HepG2 (cell line): ENCODE measurements around the gene ATOH8. TPM values are rescaled to one million over a fixed set of nuclear protein-coding genes. Genes with fewer than 3 reads are reported as not detected.

ENCODE experiments used
- ATAC-seq: fragments of 200-7000 bp; cut with Tn5 transposase; 3 replicates; pipeline ENCODE4 v1.9.1; 2020; ENCODE audit warnings: mild to moderate bottlenecking, moderate library complexity
- BruUV-seq: library from RNA; stranded (reverse); fragments of 400-500 nt; replicated peaks from 2 replicates; lab custom pipeline; 2021; lab: Mats Ljungman, UMichigan
- CTCF ChIA-PET: fragments of 300-600 bp; formaldehyde crosslinking; extraction: SDS; loops from one replicate; lab custom pipeline; 2021; ENCODE audit warnings: low total read pairs, inconsistent platforms, low intra/inter-chr PET ratio; lab: Yijun Ruan, JAX
- POLR2A ChIA-PET: fragments of 350-600 bp; sonication (Branson Sonifier 250); formaldehyde crosslinking; loops from one replicate; lab custom pipeline; 2020; ENCODE audit warnings: antibody characterized with exemption, inconsistent platforms; lab: Yijun Ruan, JAX
- DNase-seq: peaks from one replicate; pipeline ENCODE4 v3.0.0-alpha.2; 2015; ENCODE audit warnings: low spot score
- FAIRE-seq: peaks from 3 replicates; lab custom pipeline; 2011; peaks lifted over from hg19 to GRCh38; lab: Jason Lieb, UNC
- H2AFZ ChIP-seq: one replicate; pipeline ENCODE4 v1.6.1; 2011; ENCODE audit warnings: low read length, inconsistent platforms
- H3K27ac ChIP-seq: fragments of 300-600 bp; 3 replicates; pipeline ENCODE4 v1.8.0; 2011; ENCODE audit warnings: mixed run types, mild to moderate bottlenecking, mixed read lengths, low read length, inconsistent platforms; ENCODE audit not compliant: insufficient read depth; ENCODE audit errors: extremely low read length
- H3K27me3 ChIP-seq, 2 experiments: fragments of 200-600 bp in 1 of 2; 2 replicates in 1 of 2; 3 replicates in 1 of 2; pipeline versions ENCODE4 v1.6.0 to v1.8.0; 2011; ENCODE audit warnings: low read length in 2 of 2, mild to moderate bottlenecking in 2 of 2, moderate library complexity in 2 of 2, inconsistent platforms in 1 of 2; ENCODE audit not compliant: insufficient read depth in 2 of 2, control insufficient read depth in 1 of 2
- H3K36me3 ChIP-seq, 2 experiments: fragments of 200-600 bp in 1 of 2; replicated peaks in 1 of 2; 2 replicates in 1 of 2; 3 replicates in 1 of 2; pipeline versions ENCODE4 v1.5.1 to v1.8.0; 2011; ENCODE audit warnings: low read length in 2 of 2, inconsistent platforms in 1 of 2; ENCODE audit not compliant: insufficient read depth in 2 of 2, control insufficient read depth in 1 of 2
- H3K4me1 ChIP-seq: 2 replicates; pipeline ENCODE4 v1.5.1; 2012; ENCODE audit warnings: low read length, inconsistent platforms; ENCODE audit not compliant: insufficient read depth
- H3K4me2 ChIP-seq: 2 replicates; pipeline ENCODE4 v1.6.0; 2011; ENCODE audit warnings: low read depth, low read length, inconsistent platforms
- H3K4me3 ChIP-seq, 3 experiments: fragments of 200-600 bp in 1 of 3; sonication (generic), shearing (Covaris generic) in 1 of 3; replicated peaks in 1 of 3; 2 replicates each; pipeline ENCODE4 v1.5.1; 2011 to 2016; ENCODE audit warnings: low read length in 3 of 3, inconsistent platforms in 2 of 3, low read depth in 2 of 3, mild to moderate bottlenecking in 2 of 3, control low read depth in 1 of 3, mixed read lengths in 1 of 3; ENCODE audit not compliant: insufficient read depth in 1 of 3
- H3K79me2 ChIP-seq: one replicate; pipeline ENCODE4 v1.6.1; 2011; ENCODE audit warnings: low read length, inconsistent platforms; ENCODE audit not compliant: insufficient read depth
- H3K9ac ChIP-seq: 2 replicates; pipeline ENCODE4 v1.6.0; 2011; ENCODE audit warnings: mild to moderate bottlenecking, low read depth, low read length, inconsistent platforms; ENCODE audit not compliant: insufficient read depth
- H3K9me3 ChIP-seq: 2 replicates; pipeline ENCODE4 v1.5.1; 2012; ENCODE audit warnings: mild to moderate bottlenecking, low read length
- H4K20me1 ChIP-seq: 2 replicates; pipeline ENCODE4 v1.6.0; 2011; ENCODE audit warnings: inconsistent platforms, mild to moderate bottlenecking, low read length, moderate library complexity; ENCODE audit not compliant: insufficient read depth
- BORCS8-MEF2B ChIP-seq: sonication (generic); formaldehyde crosslinking; IDR thresholded peaks from 2 replicates; pipeline ENCODE4 v1.8.0; 2022; ENCODE audit warnings: mild to moderate bottlenecking, missing genetic modification reagents
- JUNB ChIP-seq: sonication (generic); formaldehyde crosslinking; IDR thresholded peaks from 2 replicates; pipeline ENCODE4 v1.8.0; 2022; ENCODE audit warnings: missing genetic modification reagents, mild to moderate bottlenecking, borderline replicate concordance
- MLLT10 ChIP-seq: sonication (generic); formaldehyde crosslinking; IDR thresholded peaks from 2 replicates; pipeline ENCODE4 v1.4.0; 2020; ENCODE audit warnings: missing genetic modification reagents
- ZBED4 ChIP-seq: sonication (generic); formaldehyde crosslinking; IDR thresholded peaks from 2 replicates; pipeline ENCODE4 v1.4.0; 2020; ENCODE audit warnings: missing genetic modification reagents, borderline replicate concordance
- WGBS: methylation state at CpG from one replicate; pipeline ENCODE4 v1.1.6; 2017; ENCODE audit warnings: low lambda C conversion rate; 5-methylcytosine and 5-hydroxymethylcytosine counted together
- in situ Hi-C: cut with HindIII; loops from 2 replicates; pipeline ENCODE4 v1.10.0; 2017; ENCODE audit warnings: low pct_unique_long_range_greater_than_20kb; ENCODE audit not compliant: extremely low pct_ligation_motif_present
- intact Hi-C: fragments of 100-400 bp; cut with micrococcal nuclease; formaldehyde crosslinking; loops from one replicate; pipeline ENCODE4 v1.10.0; 2022; ENCODE audit not compliant: unreplicated experiment
- polyA plus RNA-seq, 8 experiments: library from polyadenylated mRNA; depleted of rRNA in 3 of 8; stranded (reverse) in 7 of 8; unstranded in 1 of 8; fragments of >200 nt; fragmentation: Illumina TruSeq in 4 of 8; extraction: Trizol in 4 of 8; gene quantifications; 2 replicates each; pipeline versions ENCODE4 v1.2.1 to v1.2.3, GENCODE V29; 2011 to 2016; ENCODE audit warnings: low read depth in 4 of 8, missing spikeins in 1 of 8, mixed read lengths in 1 of 8; ENCODE audit not compliant: insufficient read depth in 1 of 8
- total RNA-seq, 5 experiments: library from RNA; depleted of rRNA; stranded (reverse); fragments of >200 nt; fragmentation: Illumina TruSeq; extraction: Trizol; gene quantifications; 2 replicates each; pipeline ENCODE4 v1.2.3, GENCODE V29; 2016; ENCODE audit warnings: low read depth in 1 of 5
- TF ChIP-seq, protein P1 (sequence below): sonication (generic); formaldehyde crosslinking; IDR thresholded peaks from 2 replicates; pipeline ENCODE4 v1.5.0; 2020; ENCODE audit warnings: missing genetic modification reagents

Gene ATOH8
- total and polyA plus RNA-seq, 2 of the 13 experiments (the other 11 are each of a cell fraction or from before 2014, with no cell fraction given) = 0.13 to 0.61 TPM

DNA sequence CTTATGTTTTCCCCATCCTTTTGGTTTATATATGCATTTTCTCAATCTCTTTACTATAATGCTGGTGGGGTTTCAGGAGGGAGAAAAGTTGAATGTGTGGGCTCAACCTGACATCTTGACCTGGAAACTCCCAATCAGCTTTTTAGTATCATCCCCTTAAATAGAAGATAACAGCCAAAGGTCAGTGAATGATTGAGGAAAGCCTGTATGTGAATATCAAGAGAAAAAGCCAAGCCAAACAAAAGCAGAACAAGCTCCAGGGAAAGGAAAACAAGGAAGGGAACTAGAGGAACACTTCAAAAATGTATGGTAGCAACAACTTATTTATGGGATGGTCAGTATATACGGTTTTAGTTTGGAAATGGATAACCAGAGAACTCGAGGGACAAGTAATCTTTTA is 28.3 kb upstream of the ATOH8 start:
- Histone ChIP-seq H3K79me2 (no peaks in the 10 kb centered on the region), H4K20me1 (no peaks in the 10 kb centered on the region), H3K4me3 (no peak overlapping the region), H2AFZ (no peak overlapping the region), H3K27ac (no peak overlapping the region), H3K27me3 (peaks cover 1 to 16% of the 10 kb centered on the region in 2 experiments; a peak in 4 of 5 replicates), H3K9ac (no peak overlapping the region), H3K4me1 (peaks cover 16% of the 10 kb centered on the region; the same call in 1 of the 2 replicates), H3K36me3 (no peaks in the 10 kb centered on the region), H3K9me3 (no peaks in the 10 kb centered on the region), H3K4me2 (no peak overlapping the region)
- in situ Hi-C loops (loop anchor here (5.0 kb wide), 1 partner anchor 87 kb away; no protein-coding TSS in a partner anchor), intact Hi-C loops (no loop called here)
- no TSS peak for BruUV-seq
- TF ChIP-seq JUNB (CRISPR knock-in tag) = no peak
- 0% methylated on average over 2 of the region's 2 CpGs for WGBS
- ChIA-PET CTCF (interaction anchor here (6.8 kb wide), 1 partner anchor 89 kb away, joined by 106 read pairs; no protein-coding TSS in a partner anchor), POLR2A (no interaction called here)
- FAIRE-seq (no peak), ATAC-seq (no peak), DNase-seq (no peak)

GRCh38 chr2:85727798-85728197 is 26.0 kb upstream of the ATOH8 start:
- peaks cover 20% of the 10 kb centered on the region; the same call in 1 of the 2 replicates for H3K4me1 ChIP-seq
- no peak overlapping the region for H2AFZ ChIP-seq
- DNase-seq = no peak
- H3K9ac ChIP-seq = no peak overlapping the region
- ChIA-PET CTCF (interaction anchor here (1.8 to 6.8 kb wide), 2 partner anchors 45 to 87 kb away, joined by 6 to 106 read pairs; no protein-coding TSS in a partner anchor), POLR2A (no interaction called here)
- H3K4me3 ChIP-seq = no peak overlapping the region
- intact Hi-C loops (no loop called here), in situ Hi-C loops (loop anchor here (5.0 kb wide), 1 partner anchor 85 kb away; no protein-coding TSS in a partner anchor)
- no peak for TF ChIP-seq BORCS8-MEF2B (CRISPR knock-in tag)
- no peak for TF ChIP-seq ZBED4 (CRISPR knock-in tag)
- TF ChIP-seq MLLT10 (CRISPR knock-in tag) = no peak
- TF ChIP-seq, protein P1, sequence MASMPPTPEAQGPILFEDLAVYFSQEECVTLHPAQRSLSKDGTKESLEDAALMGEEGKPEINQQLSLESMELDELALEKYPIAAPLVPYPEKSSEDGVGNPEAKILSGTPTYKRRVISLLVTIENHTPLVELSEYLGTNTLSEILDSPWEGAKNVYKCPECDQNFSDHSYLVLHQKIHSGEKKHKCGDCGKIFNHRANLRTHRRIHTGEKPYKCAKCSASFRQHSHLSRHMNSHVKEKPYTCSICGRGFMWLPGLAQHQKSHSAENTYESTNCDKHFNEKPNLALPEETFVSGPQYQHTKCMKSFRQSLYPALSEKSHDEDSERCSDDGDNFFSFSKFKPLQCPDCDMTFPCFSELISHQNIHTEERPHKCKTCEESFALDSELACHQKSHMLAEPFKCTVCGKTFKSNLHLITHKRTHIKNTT (CRISPR knock-in tag) = no peak
- no peak for ATAC-seq
- no TSS peak for BruUV-seq
- 21% methylated on average over 10 of the region's 10 CpGs for WGBS
- H3K27me3 ChIP-seq = peaks cover 2 to 20% of the 10 kb centered on the region in 2 experiments
- FAIRE-seq = no peak
- no peaks in the 10 kb centered on the region for H3K79me2 ChIP-seq
- H3K36me3 ChIP-seq = no peaks in the 10 kb centered on the region
- H3K27ac ChIP-seq = no peak overlapping the region
- no peaks in the 10 kb centered on the region for H4K20me1 ChIP-seq
- H3K4me2 ChIP-seq = no peak overlapping the region
- no peaks in the 10 kb centered on the region for H3K9me3 ChIP-seq
